HG02588 (cell line): ENCODE data around the gene KRT78.

Experiments
- ATAC-seq: cut with Tn5 transposase; IDR thresholded peaks from one replicate; pipeline ENCODE4 v1.9.1; 2021; ENCODE audit warnings: mild to moderate bottlenecking, moderate library complexity; ENCODE audit not compliant: unreplicated experiment

KRT78 gene

DNA sequence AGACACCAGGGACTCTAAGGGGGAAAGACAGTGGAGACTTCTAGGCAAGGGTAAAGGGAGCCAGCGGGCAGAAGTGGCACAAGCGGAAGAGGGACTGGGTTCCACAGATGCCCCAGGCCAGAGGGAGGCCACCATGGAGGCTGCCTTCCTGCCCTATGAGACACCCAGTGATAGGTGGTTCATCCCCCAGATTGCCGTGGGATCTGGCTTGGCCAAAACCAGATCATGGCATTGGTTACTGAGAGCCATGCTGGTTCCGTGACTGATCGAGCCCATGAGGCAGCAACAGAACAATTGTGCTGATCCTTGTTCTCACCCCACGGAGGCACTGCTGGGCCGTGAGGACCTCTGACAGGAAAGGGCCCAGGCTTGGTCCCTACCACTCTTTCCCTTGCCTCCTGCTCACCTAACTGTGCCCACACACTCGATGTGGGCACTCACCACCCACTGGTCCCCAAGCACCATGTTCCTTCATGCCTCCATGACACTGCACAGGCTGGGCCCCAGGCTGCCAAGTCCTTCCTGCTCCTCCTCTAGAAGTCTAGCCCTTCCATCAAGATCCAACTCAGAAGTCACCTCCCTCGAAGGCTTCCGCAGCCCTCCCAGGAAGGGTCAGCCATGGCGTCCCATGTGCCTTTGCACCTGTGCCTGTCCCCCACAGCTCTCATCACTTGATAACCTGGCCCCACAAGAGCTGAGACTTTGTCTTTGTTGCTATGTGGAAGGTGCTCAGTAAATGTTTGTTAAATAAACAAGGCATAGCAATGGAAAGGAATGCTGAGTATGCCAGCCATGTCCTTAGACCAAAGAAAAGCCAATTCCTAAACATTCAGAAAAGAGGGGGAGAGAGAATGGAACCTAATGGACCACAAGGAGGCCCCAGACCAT lies 21.9 kb downstream of the KRT78 start:
- no peak for ATAC-seq

DNA sequence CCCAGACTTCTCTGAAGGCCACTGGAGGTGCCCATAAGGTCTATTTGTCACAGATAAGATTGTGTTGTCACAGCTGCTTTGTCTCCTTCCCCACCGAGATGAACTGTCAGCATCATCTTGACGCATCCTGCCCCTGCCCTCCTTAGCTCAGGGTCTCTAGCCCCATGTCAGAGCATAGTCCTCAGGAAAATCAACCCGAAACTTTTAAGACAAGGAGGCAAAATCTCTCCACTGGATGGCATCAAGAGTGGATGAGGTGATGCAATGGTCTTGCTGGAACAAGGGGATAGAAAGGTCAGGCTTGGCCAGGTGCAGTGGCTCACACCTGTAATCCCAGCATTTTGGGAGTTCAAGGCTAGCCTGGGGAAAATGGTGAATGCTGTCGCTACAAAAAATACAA lies 22.8 kb downstream of the KRT78 start:
- no peak for ATAC-seq

DNA sequence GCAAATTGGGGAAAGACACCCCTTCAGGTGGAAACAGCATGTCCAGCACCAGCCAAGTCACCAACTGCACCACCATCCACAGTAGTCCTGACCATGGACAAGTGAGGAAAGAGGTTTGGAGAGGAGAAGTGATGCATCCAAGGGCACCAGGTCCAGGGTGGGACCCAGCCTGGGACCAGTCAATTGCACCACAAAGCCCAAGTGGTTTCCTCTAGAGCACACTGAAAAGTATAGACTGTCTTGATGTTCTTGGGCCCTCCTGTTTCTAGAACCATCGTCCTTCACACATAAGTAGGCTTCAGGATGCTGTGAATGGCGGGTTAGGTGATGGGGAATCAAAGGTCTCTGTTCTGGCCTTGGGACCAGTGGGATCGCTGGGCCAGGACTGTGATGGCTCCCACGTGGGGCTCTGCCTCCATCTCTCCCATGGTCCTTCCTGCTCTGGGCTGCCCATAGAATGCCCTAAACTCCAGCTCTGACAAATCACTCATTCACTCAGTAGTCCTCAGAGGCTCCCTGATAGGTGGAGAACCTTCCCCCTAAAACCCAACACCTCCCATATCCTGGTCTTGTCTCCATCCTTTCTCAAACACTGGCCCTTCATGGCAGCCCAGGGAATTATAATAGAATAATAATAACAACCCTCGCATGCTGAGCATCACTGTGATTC lies 23.9 kb downstream of the KRT78 start:
- ATAC-seq, result no peak

DNA sequence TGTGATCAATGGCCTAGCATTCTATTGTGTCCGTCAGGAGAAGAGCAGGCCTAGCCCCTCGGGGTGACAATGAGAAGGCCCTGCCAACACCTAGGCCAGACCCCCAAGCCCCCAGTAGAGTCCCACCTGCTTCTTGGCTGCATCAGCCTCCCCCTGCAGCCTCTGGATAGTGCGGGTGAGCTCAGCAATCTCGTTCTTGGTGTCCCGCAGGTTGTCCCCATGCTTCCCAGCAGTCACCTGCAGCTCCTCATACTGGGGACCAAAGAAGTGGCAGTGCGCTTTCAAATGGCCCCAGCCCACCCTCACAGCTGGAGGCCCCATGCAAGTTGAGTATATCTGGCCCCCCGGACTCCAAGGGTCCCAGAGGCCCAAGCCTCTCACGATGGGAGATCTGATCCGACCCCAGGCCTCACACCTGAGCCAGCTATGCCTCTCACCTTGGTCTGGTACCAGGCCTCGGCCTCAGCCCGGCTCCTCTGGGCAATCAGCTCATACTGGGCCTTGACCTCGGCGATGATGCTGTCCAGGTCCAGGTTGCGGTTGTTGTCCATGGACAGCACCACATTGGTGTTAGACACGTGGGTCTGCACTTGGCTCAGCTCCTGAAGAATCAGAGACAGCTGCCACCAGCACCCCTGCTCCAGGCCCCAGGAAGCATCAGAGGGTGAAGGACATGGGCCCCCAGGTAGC lies 24.9 kb downstream of the KRT78 start:
- ATAC-seq, result no peak

GRCh38 chr12:52822771-52823510 lies 25.9 kb downstream of the KRT78 start:
- ATAC-seq, result no peak

GRCh38 chr12:52821826-52822660 lies 26.8 kb downstream of the KRT78 start:
- no peak for ATAC-seq

GRCh38 chr12:52821071-52821730 lies 27.6 kb downstream of the KRT78 start:
- no peak for ATAC-seq

GRCh38 chr12:52820521-52820920 lies 28.3 kb downstream of the KRT78 start:
- no peak for ATAC-seq

DNA sequence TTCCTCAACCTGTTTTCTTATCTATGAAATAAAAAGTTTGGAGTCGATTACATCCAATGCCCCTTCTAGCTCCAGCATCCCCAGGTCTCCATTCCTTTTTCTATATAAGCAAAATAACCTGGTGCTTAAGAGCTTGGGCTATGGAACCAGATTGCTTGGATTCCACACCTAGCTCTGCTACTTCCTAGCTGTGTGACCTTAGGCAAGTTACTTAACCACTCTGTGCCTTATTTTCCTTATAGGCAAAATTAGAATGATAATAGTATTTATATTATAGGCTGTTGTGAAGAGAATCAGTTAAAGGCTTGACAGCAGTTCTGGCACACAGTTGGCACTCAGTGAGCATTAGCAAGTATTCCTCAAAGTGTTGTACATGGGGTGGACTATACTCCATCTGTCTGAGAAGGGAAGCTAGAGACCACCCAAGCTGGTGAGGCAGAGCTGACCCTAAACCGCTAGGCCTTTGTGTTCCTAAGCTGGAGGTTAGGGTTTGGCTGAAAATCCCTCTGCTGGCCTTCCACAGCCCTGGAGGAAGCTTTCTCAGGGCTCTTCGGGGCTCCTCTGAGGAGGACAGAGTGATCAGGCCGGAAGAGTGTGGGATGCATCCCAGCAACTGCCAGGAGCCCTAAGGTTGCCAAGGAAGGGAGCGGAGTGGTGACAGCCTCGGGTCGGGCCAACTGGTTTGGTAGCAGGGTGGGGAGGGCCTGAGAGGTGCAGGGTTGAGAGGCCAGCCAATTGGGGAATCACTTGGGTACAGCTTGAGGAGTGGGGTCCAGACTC lies 28.9 kb downstream of the KRT78 start:
- no peak for ATAC-seq

GRCh38 chr12:52818887-52819420 lies 29.8 kb downstream of the KRT78 start:
- no peak for ATAC-seq

DNA sequence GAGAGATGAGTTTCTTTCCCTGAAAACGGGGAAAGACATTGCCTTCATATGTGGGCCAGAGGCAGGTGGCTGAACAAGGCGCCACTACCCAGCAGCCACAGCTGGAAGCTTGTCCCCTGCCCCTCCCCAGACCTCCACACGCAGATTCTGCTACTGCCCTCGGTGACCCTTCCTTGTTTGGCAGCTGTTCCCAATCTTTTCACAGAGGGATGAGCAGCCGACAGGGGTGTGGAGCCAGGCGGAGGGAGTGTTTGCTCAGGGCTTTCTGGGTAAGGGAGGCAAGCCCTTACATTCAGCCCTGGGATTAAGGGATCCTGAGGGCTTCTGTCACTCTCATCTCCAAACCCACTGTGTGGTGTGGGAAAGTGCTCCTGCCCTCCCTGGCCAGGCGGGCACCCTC lies 30.4 kb downstream of the KRT78 start:
- ATAC-seq, result no peak

DNA sequence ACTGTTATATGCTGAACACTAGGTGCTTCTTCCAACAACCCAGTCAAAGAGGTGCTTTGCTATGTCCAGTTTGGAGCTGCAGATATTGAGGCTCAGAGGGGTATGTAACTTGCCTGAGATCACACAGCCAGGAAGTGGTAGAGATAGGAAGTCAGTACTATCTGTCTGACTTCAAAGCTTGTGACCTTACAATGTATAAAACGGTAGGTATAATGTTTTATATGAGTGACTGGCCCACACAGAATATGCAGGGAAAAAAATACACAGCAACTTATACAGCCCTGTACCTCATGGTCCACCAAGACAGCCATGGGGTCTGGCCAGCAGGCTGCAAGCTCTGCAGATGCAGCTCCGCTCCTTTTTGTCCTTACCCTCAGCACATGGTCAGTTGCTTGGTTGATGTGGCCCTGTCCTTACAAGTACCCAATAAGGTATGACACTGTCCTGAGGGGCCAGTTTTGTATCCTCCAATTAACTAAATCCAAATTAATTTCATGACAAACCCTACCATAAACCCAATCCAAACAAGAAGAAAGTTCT lies 31.0 kb downstream of the KRT78 start:
- ATAC-seq, result no peak

DNA sequence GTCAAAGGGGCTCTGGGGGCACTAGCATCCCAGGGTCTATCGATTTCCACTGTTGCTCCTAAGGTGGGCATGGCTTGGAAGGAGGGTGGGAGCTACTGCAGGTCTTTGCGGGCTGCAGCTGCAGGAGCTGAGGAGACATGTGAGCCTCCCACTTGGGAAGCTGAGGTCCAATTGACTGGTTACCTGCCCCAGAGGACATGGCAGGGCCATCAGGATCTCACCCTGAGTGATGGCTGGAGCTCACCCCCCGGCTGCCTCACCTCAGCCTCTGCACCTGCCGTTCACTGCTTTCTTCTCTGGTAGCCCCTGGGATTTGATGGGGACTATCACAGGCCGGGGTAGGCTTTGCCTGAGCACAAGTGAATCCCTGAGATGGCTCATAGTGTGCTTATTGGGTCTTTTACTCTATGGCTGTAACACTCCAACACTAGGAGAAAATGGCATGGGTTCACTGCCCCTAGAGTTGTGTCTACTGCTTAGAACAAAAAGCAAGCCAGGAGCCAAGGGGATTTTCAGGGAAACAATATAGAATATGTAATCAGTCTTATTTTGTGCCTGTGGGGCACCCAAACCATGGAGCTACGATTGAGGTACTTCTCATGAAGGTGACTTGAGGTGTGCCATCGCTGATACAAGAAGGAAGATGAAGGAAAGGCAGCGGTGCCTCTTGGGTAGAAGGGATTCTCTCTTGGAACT lies 31.6 kb downstream of the KRT78 start:
- no peak for ATAC-seq

DNA sequence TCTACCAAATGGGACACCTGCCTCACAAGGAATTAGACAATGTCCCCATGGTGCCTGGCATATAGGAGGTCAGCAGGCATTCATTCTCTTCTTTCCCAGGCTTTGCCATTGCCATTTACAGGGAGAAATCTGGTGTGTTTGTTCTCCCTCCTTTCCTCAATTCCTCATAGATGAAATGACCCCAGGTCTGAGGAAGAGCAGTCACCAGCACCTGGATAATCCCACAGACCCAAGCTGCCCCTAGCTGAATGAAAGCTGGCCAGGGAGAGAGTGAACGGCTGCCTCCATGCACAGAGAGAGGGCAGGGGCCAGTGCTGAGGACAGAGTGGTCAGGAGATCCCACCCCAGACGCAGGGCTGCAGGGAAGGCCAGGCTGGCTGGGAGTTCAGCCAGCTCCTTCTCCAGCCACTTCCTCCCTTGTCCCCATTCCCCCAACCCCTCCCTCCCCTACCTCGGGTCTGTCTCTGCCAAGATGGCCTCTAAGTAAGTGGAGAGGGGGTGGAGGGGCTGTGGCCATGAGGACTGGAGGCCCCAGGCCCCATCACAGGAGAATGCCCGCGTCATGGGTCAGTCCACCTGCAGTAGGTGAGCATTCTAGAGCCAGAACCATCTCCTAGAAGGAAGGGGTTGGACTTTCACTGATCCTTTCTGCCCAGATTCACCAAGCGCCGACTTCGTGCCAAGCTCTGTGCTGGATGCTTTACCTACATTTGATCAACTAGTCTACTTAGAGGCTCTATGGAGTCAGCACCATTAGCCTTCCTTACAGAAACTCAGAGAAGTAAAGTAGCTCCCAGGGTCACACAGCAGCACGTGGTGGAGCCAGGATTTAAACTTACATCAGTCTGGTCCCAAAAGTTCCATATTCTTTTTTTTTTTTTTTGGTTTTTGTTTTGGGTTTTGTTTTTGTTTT lies 32.9 kb downstream of the KRT78 start:
- no peak for ATAC-seq

- no peak for ATAC-seq
These were observed 33.6 kb downstream of the KRT78 start for GRCh38 chr12:52815161-52815560.

DNA sequence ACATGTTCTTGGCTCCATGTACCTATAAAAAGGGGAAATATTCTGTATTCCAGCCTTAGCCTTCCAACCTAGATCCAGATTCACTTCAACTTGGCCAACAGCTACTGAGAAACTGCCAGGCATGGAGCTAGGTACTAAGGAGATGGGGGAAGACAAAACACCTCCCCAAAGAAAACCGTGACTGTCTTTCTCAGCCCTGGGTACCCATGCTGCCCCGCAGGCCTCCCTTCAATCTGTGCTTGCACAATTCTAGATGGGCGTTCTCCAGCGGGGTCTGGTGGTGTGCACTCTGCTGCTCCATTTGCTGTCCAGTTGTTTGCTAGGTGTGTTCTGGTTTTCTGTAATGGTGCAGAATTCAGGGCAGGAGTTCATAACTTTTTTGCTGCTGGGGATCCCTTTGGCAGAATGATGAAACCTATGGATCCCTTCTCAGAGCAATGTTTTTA lies 34.1 kb downstream of the KRT78 start:
- no peak for ATAC-seq
